Fibroblast of the aortic adventitia (primary cell): ENCODE data around the gene PGBD4. TPM values are rescaled to one million over a fixed set of nuclear protein-coding genes. Genes with fewer than 3 reads are reported as not detected.

Experiments used
- DNase-seq: peaks from one replicate; pipeline ENCODE4 v3.0.0-alpha.2; 2010; ENCODE audit warnings: low read depth
- H3K4me3 ChIP-seq: 2 replicates; pipeline ENCODE4 v1.5.1; 2011; ENCODE audit warnings: low read depth, mild to moderate bottlenecking, control low read depth, low read length, moderate library complexity
- total RNA-seq: library from RNA; depleted of rRNA; stranded (reverse); fragments of >200 nt; gene quantifications from 2 replicates; pipeline ENCODE4 v1.2.3, GENCODE V29; 2012; ENCODE audit warnings: low replicate concordance
- TF ChIP-seq, protein P1 (sequence below): IDR thresholded peaks from 2 replicates; pipeline ENCODE4 v1.5.1; 2011; ENCODE audit warnings: mild to moderate bottlenecking, low read length, control low read depth, inconsistent platforms; ENCODE audit not compliant: insufficient read depth

Gene PGBD4
- total RNA-seq, 1 donor = 2.2 TPM

DNA sequence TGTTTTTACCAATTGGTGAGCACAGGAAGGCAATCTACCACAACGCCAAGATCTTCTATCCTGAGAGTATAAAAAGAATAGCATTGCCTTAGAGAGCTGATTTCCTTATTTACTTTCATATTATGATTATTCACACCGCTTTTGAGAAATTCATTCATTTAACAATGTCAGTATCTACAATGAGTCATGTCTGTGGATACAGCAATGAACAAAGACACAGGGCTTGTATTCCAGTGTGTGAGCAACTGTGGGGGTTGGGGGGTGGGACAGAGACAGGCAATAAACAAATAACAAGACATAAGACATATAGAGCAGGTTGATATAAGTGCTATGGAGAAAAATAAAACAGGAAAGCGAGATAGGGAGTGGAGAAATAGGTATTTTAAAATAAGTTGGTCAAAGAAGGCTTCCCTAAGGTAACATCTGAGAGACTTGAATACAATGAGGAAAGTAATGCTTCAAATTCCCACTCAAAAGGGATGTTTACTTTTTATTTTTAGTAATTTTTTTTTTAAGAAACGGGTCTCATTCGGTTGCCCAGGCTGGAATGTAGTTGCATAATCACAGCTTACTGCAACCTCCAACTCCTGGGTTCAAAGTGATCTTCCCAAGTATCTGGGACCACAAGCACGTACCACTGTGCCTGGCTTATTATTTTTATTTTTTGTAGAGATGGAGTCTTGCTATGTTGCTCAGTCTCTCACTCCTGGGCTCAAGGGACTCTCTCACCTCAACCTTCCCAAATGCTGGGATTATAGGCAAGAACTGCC is 45.7 kb downstream of the PGBD4 start:
- DNase-seq = peak; percentile 12
- TF ChIP-seq, protein P1, sequence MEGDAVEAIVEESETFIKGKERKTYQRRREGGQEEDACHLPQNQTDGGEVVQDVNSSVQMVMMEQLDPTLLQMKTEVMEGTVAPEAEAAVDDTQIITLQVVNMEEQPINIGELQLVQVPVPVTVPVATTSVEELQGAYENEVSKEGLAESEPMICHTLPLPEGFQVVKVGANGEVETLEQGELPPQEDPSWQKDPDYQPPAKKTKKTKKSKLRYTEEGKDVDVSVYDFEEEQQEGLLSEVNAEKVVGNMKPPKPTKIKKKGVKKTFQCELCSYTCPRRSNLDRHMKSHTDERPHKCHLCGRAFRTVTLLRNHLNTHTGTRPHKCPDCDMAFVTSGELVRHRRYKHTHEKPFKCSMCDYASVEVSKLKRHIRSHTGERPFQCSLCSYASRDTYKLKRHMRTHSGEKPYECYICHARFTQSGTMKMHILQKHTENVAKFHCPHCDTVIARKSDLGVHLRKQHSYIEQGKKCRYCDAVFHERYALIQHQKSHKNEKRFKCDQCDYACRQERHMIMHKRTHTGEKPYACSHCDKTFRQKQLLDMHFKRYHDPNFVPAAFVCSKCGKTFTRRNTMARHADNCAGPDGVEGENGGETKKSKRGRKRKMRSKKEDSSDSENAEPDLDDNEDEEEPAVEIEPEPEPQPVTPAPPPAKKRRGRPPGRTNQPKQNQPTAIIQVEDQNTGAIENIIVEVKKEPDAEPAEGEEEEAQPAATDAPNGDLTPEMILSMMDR = no peak
- H3K4me3 ChIP-seq = no peak overlapping the region

DNA sequence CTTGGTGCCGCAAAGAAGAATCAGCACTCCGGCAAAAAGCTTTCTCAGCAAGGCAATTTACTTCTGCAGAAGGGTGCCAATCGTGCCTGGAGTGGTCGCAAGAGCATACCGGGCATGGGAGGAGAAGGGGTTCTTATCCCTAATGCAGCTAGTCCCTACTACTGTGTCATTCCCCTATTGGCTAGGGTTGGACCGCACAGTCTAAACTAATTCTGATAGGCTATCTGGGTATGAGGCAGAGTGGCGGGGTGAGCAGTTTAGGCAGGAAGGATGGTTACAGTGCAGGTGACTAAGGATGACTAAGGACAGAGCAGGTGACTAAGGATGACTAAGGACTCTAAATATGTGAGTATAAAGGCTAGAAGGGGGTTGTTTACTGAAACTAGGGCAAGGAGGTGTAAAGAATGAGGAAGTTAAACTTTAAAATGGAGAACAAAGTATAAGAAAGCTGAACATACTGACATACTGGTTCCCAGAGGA is 52.9 kb downstream of the PGBD4 start:
- TF ChIP-seq, protein P1 = no peak
- DNase-seq = no peak
- no peak overlapping the region for H3K4me3 ChIP-seq

DNA sequence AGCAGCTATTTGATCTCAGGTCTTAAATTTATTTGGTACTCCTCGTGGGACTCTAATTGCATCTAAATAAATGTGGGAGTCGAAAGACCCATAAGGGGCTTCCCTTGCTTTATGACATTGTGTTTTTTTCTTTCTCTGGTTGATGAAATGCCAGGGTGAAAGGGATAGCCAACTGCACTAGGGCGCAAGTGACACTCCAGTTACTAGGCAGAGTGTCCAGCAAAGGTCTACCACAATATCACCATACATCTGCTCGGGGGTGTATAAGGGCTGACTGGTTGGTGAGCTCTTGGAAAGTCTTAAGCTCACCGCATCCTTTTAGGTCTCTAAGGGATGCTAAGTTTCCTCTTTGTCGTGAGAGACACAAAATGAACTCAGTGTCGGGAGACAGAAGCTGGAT is 54.0 kb downstream of the PGBD4 start:
- DNase-seq = no peak
- TF ChIP-seq, protein P1 = no peak
- no peak overlapping the region for H3K4me3 ChIP-seq

Other genes with a start within 250 kb of the PGBD4 start
- not detected in 2 replicates for gene CHRM5, start 133.6 kb upstream of the PGBD4 start, total RNA-seq
- gene AVEN, start 62.9 kb upstream of the PGBD4 start, total RNA-seq = 17.2 and 26.8 TPM in 2 replicates
- 26.0 and 46.6 TPM in 2 replicates for gene EMC7, start 221 bp upstream of the PGBD4 start, total RNA-seq
- gene KATNBL1, start 108.0 kb downstream of the PGBD4 start, total RNA-seq = 31.7 and 57.3 TPM in 2 replicates
- gene EMC4, start 122.9 kb downstream of the PGBD4 start, total RNA-seq = 121 and 129 TPM in 2 replicates
- 29.4 and 47.3 TPM in 2 replicates for gene SLC12A6, start 235.7 kb downstream of the PGBD4 start, total RNA-seq
- gene NOP10, start 241.1 kb downstream of the PGBD4 start, total RNA-seq = 27.4 and 285 TPM in 2 replicates
- gene NUTM1, start 241.2 kb downstream of the PGBD4 start, total RNA-seq = under 0.01 TPM in 1 of 2 replicates, not detected in the other